Heart left ventricle (tissue), 16 donors: ENCODE measurements around the gene KCNC4. TPM values are rescaled to one million over a fixed set of nuclear protein-coding genes. Genes with fewer than 3 reads are reported as not detected.

Experiments
- ATAC-seq, 4 donors: fragments of 200-7000 bp; cut with Tn5 transposase; one replicate each; pipeline ENCODE4 v1.9.1; 2020 to 2022; ENCODE audit warnings: moderate library complexity in 4 of 4, mild to moderate bottlenecking in 3 of 4, moderate number of reproducible peaks in 1 of 4
- DNase-seq, 5 donors: peaks; one replicate each; pipeline ENCODE4 v3.0.0-alpha.2; 2020
- H3K27ac ChIP-seq, 12 donors: fragments of 200-600 bp; sonication (generic) in 4 of 12; one replicate each; pipeline versions ENCODE4 v1.5.0 to v1.8.0; 2016 to 2022; ENCODE audit warnings: mild to moderate bottlenecking in 2 of 12
- H3K27me3 ChIP-seq, 9 donors: fragments of 200-600 bp; sonication (generic) in 2 of 9; one replicate each; pipeline versions ENCODE4 v1.5.1 to v1.8.0; 2016 to 2022; ENCODE audit warnings: mild to moderate bottlenecking in 3 of 9
- H3K36me3 ChIP-seq, 9 donors: fragments of 200-600 bp; sonication (generic) in 2 of 9; one replicate each; pipeline versions ENCODE4 v1.5.0 to v1.8.0; 2018 to 2022; ENCODE audit warnings: mild to moderate bottlenecking in 2 of 9
- H3K4me1 ChIP-seq, 12 donors: fragments of 200-600 bp; sonication (generic) in 4 of 12; one replicate each; pipeline versions ENCODE4 v1.5.0 to v1.8.0; 2016 to 2022; ENCODE audit warnings: mild to moderate bottlenecking in 3 of 12
- H3K4me3 ChIP-seq, 12 donors: fragments of 200-600 bp; sonication (generic) in 4 of 12; one replicate each; pipeline versions ENCODE4 v1.5.0 to v1.8.0; 2017 to 2022; ENCODE audit warnings: mild to moderate bottlenecking in 9 of 12, moderate library complexity in 4 of 12
- H3K9me3 ChIP-seq, 12 donors: fragments of 200-600 bp; sonication (generic) in 4 of 12; one replicate each; pipeline versions ENCODE4 v1.5.0 to v1.8.0; 2016 to 2022; ENCODE audit warnings: mild to moderate bottlenecking in 1 of 12
- CTCF ChIP-seq, 12 donors: fragments of 200-600 bp; sonication (generic) in 4 of 12; IDR thresholded peaks; one replicate each; pipeline versions ENCODE4 v1.5.0 to v1.8.0; 2018 to 2022; ENCODE audit warnings: antibody characterized with exemption in 12 of 12, mild to moderate bottlenecking in 5 of 12
- POLR2A ChIP-seq, 2 donors: fragments of 450-650 bp; IDR thresholded peaks; one replicate each; pipeline ENCODE4 v1.6.1; 2017; ENCODE audit warnings: antibody characterized with exemption in 2 of 2, mild to moderate bottlenecking in 2 of 2, moderate library complexity in 2 of 2
- WGBS, 4 donors: extraction: QIAGEN DNeasy Blood & Tissue Kit in 2 of 4; methylation state at CpG; one replicate each; pipeline versions ENCODE4 v1.1.5 to v1.1.7; 2013 to 2018; 5-methylcytosine and 5-hydroxymethylcytosine counted together
- intact Hi-C, 10 donors: fragments of 100-400 bp; cut with DNase I; formaldehyde crosslinking; loops; one replicate each; pipeline versions ENCODE4 v1.11.1 to v1.14.2; 2022
- polyA plus RNA-seq, 2 donors: library from polyadenylated mRNA; stranded (reverse); fragments of 200-250 nt; gene quantifications; one replicate each; pipeline ENCODE4 v1.2.3, GENCODE V29; 2013
- total RNA-seq, 9 donors: library from RNA; depleted of rRNA in 2 of 9; stranded (reverse); fragments of >200 nt in 2 of 9; fragmentation: NEBNext Ultra II Directional in 3 of 9; extraction: Animal tissue kit (Norgen Biotek cat#: 25700) in 3 of 9; gene quantifications; one replicate each; pipeline versions ENCODE4 v1.1.0 to v1.2.4, GENCODE V29; 2016 to 2023
- donor health status: ischemic (EF 13 %, LVEDD 7.1; RV severe dilation, severe dysfunction).
- donor health status: healthy with polysubstance abuse.
- donor health status: DM: no; HTN: yes; CAD: no.
- donor health status: DM: no; HTN: no; CAD: no.
- donor health status: ischemic (EF 25% LVEDD 6.9; RV normal size, moderate dysfunction).
- donor health status: ischemic (EF 25% LVEDD 5.7; RV mildly dilated, moderate dysfunction).
- donor health status: healthy.
- donor health status: DM: yes; HTN: yes; CAD: no.
- donor health status: ischemic (EF 35%, LVEDD 5.7; RV mildly dilated, moderate dysfunction).
- donor health status: nonischemic (EF 11% LVEDD 7.7; RV severe dilation, severe dysfunction).
- donor health status: DM: yes; HTN: yes; CAD: no.
- donor health status: PGD.
- donor health status: ischemic (EF 29% LVEDD 5.4; RV normal size, mild dysfunction).
- donor health status: nonischemic (EF 23%, LVEDD 6.1; RV moderate dilation, normal function).

Gene KCNC4
- total and polyA plus RNA-seq, 11 donors = 2.4 to 15.2 (median 6.1) TPM

GRCh38 chr1:110203021-110203661 lies 7.0 kb upstream of the KCNC4 start:
- no peaks in the 10 kb centered on the region for H3K27me3 ChIP-seq
- H3K4me3 ChIP-seq = no peak overlapping the region
- H3K36me3 ChIP-seq = no peaks in the 10 kb centered on the region
- intact Hi-C loops = loop anchor here in 9 of 10 donors (1.0 to 10.0 kb wide), 8 partner anchors 109 to 412 kb away; no protein-coding TSS in a partner anchor
- ATAC-seq (peak; percentile 30 to 57 (median 46)), DNase-seq (peak in 2 of 5 donors; percentile 43 to 44)
- no peaks in the 10 kb centered on the region for H3K9me3 ChIP-seq
- TF ChIP-seq POLR2A (IDR thresholded peaks at IDR 0.05) (no peak), CTCF (IDR thresholded peaks at IDR 0.05) (peak; percentile 78 to 93 (median 86))
- peaks cover 0 to 11% (median 0%) of the 10 kb centered on the region in 12 donors for H3K4me1 ChIP-seq
- H3K27ac ChIP-seq = no peak overlapping the region
- 34 to 38% (median 35%) methylated on average over 6 of the region's 6 CpGs for WGBS, 4 donors

GRCh38 chr1:110205156-110205555 lies 5.0 kb upstream of the KCNC4 start:
- no peak for DNase-seq
- no peak for TF ChIP-seq CTCF (IDR thresholded peaks at IDR 0.05)
- no peak for TF ChIP-seq POLR2A (IDR thresholded peaks at IDR 0.05)
- H3K9me3 ChIP-seq = no peaks in the 10 kb centered on the region
- no peak overlapping the region for H3K4me3 ChIP-seq
- no peaks in the 10 kb centered on the region for H3K36me3 ChIP-seq
- no peaks in the 10 kb centered on the region for H3K27me3 ChIP-seq
- WGBS, 4 donors = 81 to 88% (median 85%) methylated on average over 3 to 4 of the region's 4 CpGs
- peaks cover 0 to 17% (median 6%) of the 10 kb centered on the region in 12 donors for H3K4me1 ChIP-seq
- intact Hi-C loops = loop anchor here in 6 of 10 donors (5.0 to 10.0 kb wide), 4 partner anchors 202 to 410 kb away; partner anchors contain the start of gene LAMTOR5 (in 2 of the 6)
- no peak overlapping the region for H3K27ac ChIP-seq
- no peak for ATAC-seq

- WGBS, 4 donors = 87 to 93% (median 90%) methylated on average over 6 of the region's 6 CpGs
- no peak for ATAC-seq
- Histone ChIP-seq H3K36me3 (no peaks in the 10 kb centered on the region), H3K4me3 (no peak overlapping the region), H3K9me3 (no peaks in the 10 kb centered on the region), H3K27ac (no peak overlapping the region), H3K4me1 (peaks cover 0 to 17% (median 6%) of the 10 kb centered on the region in 12 donors), H3K27me3 (no peaks in the 10 kb centered on the region)
- TF ChIP-seq POLR2A (IDR thresholded peaks at IDR 0.05) = no peak
- TF ChIP-seq CTCF (IDR thresholded peaks at IDR 0.05) = no peak
- intact Hi-C loops = loop anchor here in 7 of 10 donors (2.0 to 10.0 kb wide), 5 partner anchors 202 to 409 kb away; partner anchors contain the start of gene LAMTOR5 (in 2 of the 7)
- no peak for DNase-seq
Measured at GRCh38 chr1:110205591-110206155, 4.4 kb upstream of the KCNC4 start.

- no peak overlapping the region for H3K4me3 ChIP-seq
- H3K9me3 ChIP-seq = no peaks in the 10 kb centered on the region
- 87 to 95% (median 89%) methylated on average over 7 to 11 of the region's 11 CpGs for WGBS, 4 donors
- DNase-seq = no peak
- H3K27me3 ChIP-seq = peaks cover 0 to 7% (median 0%) of the 10 kb centered on the region in 9 donors
- ATAC-seq = no peak
- intact Hi-C loops = loop anchor here in 7 of 10 donors (2.0 to 10.0 kb wide), 5 partner anchors 201 to 408 kb away; partner anchors contain the start of gene LAMTOR5 (in 2 of the 7)
- H3K27ac ChIP-seq = no peak overlapping the region
- H3K4me1 ChIP-seq = peaks cover 0 to 23% (median 11%) of the 10 kb centered on the region in 12 donors
- no peak for TF ChIP-seq CTCF (IDR thresholded peaks at IDR 0.05)
- TF ChIP-seq POLR2A (IDR thresholded peaks at IDR 0.05) = no peak
- H3K36me3 ChIP-seq = no peaks in the 10 kb centered on the region
Measured at GRCh38 chr1:110206261-110206920, 3.7 kb upstream of the KCNC4 start.
